ENCODE measurements around the gene GAREM2.

DNA sequence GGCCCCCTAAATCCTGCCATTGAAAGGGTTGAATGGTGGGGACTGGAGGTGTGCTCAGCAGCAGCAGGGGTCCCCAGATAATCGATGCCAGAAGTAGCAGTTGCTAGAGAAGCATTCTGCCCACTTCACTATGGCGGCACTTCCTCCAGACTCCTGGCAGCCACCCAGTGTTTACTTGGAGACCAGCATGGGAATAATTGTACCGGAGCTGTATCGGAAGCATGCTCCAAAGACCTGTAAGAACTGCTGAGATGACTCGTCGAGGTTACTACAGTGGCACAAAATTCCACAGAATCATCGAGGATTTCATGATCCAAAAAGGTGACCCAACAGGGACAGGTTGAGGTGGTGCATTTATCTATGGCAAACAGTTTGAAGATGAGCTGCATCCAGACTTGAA, 11.0 kb upstream of the GAREM2 start:
- TF ChIP-seq, protein P1, sequence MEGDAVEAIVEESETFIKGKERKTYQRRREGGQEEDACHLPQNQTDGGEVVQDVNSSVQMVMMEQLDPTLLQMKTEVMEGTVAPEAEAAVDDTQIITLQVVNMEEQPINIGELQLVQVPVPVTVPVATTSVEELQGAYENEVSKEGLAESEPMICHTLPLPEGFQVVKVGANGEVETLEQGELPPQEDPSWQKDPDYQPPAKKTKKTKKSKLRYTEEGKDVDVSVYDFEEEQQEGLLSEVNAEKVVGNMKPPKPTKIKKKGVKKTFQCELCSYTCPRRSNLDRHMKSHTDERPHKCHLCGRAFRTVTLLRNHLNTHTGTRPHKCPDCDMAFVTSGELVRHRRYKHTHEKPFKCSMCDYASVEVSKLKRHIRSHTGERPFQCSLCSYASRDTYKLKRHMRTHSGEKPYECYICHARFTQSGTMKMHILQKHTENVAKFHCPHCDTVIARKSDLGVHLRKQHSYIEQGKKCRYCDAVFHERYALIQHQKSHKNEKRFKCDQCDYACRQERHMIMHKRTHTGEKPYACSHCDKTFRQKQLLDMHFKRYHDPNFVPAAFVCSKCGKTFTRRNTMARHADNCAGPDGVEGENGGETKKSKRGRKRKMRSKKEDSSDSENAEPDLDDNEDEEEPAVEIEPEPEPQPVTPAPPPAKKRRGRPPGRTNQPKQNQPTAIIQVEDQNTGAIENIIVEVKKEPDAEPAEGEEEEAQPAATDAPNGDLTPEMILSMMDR (IDR thresholded peaks at IDR 0.05; ENCODE audit: low read depth, low read length, poor library complexity, severe bottlenecking), result no peak
- TF ChIP-seq EZH2phosphoT487 (IDR thresholded peaks at IDR 0.05; ENCODE audit: borderline replicate concordance, low read length), result no peak
